ENCODE measurements around the gene POLR2L.

POLR2L gene

DNA sequence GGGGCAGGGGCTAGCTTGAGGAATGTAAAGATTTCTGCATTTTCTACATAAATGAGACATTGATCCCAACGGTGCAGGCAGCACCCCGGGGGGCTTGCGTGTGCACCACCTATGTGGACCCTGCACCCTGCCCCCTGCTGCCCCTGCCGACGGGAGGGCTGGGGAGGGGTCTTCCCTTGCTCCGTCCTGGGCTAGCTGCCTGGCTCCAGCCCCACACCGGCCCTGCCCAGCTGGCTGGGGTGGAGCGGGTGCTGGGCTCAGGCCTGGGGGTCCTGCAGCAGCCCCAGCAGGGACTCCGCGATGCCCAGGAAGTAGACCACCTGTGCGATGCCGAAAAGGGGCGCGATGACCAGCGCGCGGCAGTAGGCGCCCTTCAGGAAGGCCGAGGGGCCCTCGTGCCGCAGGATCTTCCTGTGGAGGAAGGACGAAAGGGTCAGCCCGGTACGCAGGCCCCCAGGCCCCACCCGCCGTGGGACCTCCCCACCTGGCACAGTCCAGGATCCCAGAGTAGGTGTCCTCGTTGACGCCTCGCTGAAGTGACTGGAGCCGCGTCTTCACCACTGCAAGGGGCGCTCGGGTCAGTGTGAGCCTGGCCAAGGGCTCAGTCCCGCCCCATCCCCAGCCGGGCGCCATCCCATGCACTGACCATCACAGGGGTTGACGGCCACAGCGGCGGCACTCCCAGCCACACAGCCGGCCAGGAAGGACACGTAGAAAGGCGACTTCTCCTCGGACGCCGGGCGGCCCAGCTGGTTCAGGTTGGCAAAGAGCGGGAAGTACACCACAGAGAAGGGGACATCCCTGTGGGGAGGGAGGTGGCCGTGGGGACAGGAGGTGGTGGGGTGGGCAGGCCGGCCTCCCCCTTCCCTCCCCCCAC is 50.4 kb downstream of the POLR2L start:
- ATAC-seq: no peak
- no peak for TF ChIP-seq BACH2 (CRISPR knock-in tag; IDR thresholded peaks at IDR 0.05; ENCODE audit: borderline replicate concordance)
- TF ChIP-seq GLIS3 (CRISPR knock-in tag; IDR thresholded peaks at IDR 0.05): no peak
- TF ChIP-seq ZFP30 (CRISPR knock-in tag; IDR thresholded peaks at IDR 0.05): no peak
- no peak for TF ChIP-seq ESRRG (CRISPR knock-in tag; IDR thresholded peaks at IDR 0.05)
- no peak for TF ChIP-seq TOX (CRISPR knock-in tag; IDR thresholded peaks at IDR 0.05; ENCODE audit: borderline replicate concordance)

DNA sequence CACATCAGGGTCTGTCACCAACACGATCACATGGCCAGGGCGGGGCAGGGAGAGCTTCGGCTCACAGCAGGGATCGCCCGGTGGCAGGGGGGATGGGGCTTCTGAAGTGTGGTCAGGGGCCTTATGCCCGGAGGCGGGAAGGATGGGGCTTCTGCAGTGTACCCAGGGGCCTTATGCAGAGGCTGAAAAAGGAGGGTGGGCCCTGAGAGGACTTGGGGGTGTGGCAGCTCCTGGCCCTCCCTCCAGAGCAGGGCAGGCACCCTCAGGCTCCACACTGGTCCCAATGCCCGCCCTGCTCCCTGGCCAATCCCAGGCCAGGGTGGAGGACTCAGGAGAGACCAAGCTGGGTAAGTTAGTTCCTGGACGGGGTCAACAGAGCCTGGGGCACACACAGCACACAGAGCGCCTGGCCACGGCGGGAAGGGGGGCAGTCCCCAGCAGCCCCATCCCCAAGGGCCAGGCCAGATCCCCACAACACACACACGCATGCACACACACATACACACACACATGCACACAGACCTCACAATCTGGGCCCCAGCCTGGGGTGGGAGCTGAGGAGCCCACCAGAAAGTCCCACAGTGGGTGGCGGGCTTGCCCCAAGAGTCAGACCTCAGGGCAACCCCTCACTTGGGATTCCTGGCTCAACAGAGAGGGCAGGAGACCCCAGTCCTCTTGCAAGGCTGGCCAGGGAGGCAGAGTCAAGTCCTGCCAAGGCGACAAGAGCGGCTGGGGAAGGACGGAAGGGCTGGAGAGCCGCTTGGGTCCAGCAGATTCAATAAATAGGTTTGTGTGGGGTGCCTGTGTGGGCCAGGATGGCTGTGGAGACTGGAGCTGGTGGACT is 51.4 kb downstream of the POLR2L start:
- peak; percentile 58 for ATAC-seq
- no peak for TF ChIP-seq ZNF70 (CRISPR knock-in tag; IDR thresholded peaks at IDR 0.05)
- no peak for TF ChIP-seq ESRRG (CRISPR knock-in tag; IDR thresholded peaks at IDR 0.05)
- no peak for TF ChIP-seq RARB (CRISPR knock-in tag; IDR thresholded peaks at IDR 0.05)
- TF ChIP-seq ARNTL (CRISPR knock-in tag; IDR thresholded peaks at IDR 0.05; ENCODE audit: borderline replicate concordance, low read depth): no peak
- TF ChIP-seq OSR1 (CRISPR knock-in tag; IDR thresholded peaks at IDR 0.05): no peak
- TF ChIP-seq, protein P1, sequence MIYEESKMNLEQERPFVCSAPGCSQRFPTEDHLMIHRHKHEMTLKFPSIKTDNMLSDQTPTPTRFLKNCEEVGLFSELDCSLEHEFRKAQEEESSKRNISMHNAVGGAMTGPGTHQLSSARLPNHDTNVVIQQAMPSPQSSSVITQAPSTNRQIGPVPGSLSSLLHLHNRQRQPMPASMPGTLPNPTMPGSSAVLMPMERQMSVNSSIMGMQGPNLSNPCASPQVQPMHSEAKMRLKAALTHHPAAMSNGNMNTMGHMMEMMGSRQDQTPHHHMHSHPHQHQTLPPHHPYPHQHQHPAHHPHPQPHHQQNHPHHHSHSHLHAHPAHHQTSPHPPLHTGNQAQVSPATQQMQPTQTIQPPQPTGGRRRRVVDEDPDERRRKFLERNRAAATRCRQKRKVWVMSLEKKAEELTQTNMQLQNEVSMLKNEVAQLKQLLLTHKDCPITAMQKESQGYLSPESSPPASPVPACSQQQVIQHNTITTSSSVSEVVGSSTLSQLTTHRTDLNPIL (CRISPR knock-in tag; IDR thresholded peaks at IDR 0.05; ENCODE audit: low read depth): no peak
- TF ChIP-seq CSDC2 (CRISPR knock-in tag; IDR thresholded peaks at IDR 0.05): no peak
- no peak for TF ChIP-seq CSRNP3 (CRISPR knock-in tag; IDR thresholded peaks at IDR 0.05)
- TF ChIP-seq TCF4 (CRISPR knock-in tag; IDR thresholded peaks at IDR 0.05; ENCODE audit: borderline replicate concordance): no peak

- peak; percentile 43 for ATAC-seq
- no peak for TF ChIP-seq CSRNP3 (CRISPR knock-in tag; IDR thresholded peaks at IDR 0.05)
- TF ChIP-seq, protein P1 (CRISPR knock-in tag; IDR thresholded peaks at IDR 0.05; ENCODE audit: low read depth): no peak
- TF ChIP-seq ZC3H10 (CRISPR knock-in tag; IDR thresholded peaks at IDR 0.05): no peak
- no peak for TF ChIP-seq ZNF8 (CRISPR knock-in tag; IDR thresholded peaks at IDR 0.05)
- TF ChIP-seq ZNF565 (CRISPR knock-in tag; conservative IDR thresholded peaks at IDR 0.05; ENCODE audit: low read depth): no peak
- no peak for TF ChIP-seq BACH2 (CRISPR knock-in tag; IDR thresholded peaks at IDR 0.05; ENCODE audit: borderline replicate concordance)
- no peak for TF ChIP-seq ISL1 (CRISPR knock-in tag; IDR thresholded peaks at IDR 0.05)
- no peak for TF ChIP-seq PPARA (CRISPR knock-in tag; IDR thresholded peaks at IDR 0.05; ENCODE audit: borderline replicate concordance)
- no peak for TF ChIP-seq ARNTL (CRISPR knock-in tag; IDR thresholded peaks at IDR 0.05; ENCODE audit: borderline replicate concordance, low read depth)
- TF ChIP-seq, protein P2, sequence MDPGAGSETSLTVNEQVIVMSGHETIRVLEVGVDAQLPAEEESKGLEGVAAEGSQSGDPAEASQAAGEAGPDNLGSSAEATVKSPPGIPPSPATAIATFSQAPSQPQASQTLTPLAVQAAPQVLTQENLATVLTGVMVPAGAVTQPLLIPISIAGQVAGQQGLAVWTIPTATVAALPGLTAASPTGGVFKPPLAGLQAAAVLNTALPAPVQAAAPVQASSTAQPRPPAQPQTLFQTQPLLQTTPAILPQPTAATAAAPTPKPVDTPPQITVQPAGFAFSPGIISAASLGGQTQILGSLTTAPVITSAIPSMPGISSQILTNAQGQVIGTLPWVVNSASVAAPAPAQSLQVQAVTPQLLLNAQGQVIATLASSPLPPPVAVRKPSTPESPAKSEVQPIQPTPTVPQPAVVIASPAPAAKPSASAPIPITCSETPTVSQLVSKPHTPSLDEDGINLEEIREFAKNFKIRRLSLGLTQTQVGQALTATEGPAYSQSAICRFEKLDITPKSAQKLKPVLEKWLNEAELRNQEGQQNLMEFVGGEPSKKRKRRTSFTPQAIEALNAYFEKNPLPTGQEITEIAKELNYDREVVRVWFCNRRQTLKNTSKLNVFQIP (CRISPR knock-in tag; IDR thresholded peaks at IDR 0.05; ENCODE audit: borderline replicate concordance, low read depth): no peak
- TF ChIP-seq SNAI2 (CRISPR knock-in tag; IDR thresholded peaks at IDR 0.05): no peak
- TF ChIP-seq TOX (CRISPR knock-in tag; IDR thresholded peaks at IDR 0.05; ENCODE audit: borderline replicate concordance): no peak
Measured at GRCh38 chr11:789943-790342, 52.4 kb downstream of the POLR2L start, which contains the start of gene CEND1. Gene CEND1, minus strand, starts transcription at chr11:790090. Its CDS starts 1,514 bp downstream, at chr11:788576.

Data from SK-N-SH treated with all-trans-retinoic acid at 6 μM for 48 hours (cell line).